AG04449 (cell line): ENCODE measurements around the gene SLC6A16.
"Not testable (repeated sequence)": the region's sequence is repeated elsewhere in the genome, so short reads cannot be mapped to it uniquely, and the experiment has no call there.

Experiments used
- CTCF ChIA-PET: fragments of 350-600 bp; formaldehyde crosslinking; extraction: SDS; loops from one replicate; lab custom pipeline; 2021; ENCODE audit warnings: antibody characterized with exemption; lab: Yijun Ruan, JAX
- POLR2A ChIA-PET: fragments of 400-600, 350-600 bp; formaldehyde crosslinking; extraction: SDS; loops from one replicate; lab custom pipeline; 2020; ENCODE audit warnings: antibody characterized with exemption, inconsistent platforms; lab: Yijun Ruan, JAX
- DNase-seq: peaks from one replicate; pipeline ENCODE4 v3.0.0-alpha.2; 2010; ENCODE audit warnings: low read depth, low spot score
- H3K4me3 ChIP-seq: 2 replicates; pipeline ENCODE4 v1.5.1; 2011; ENCODE audit warnings: low read depth, mild to moderate bottlenecking, control low read depth, low read length
- CTCF ChIP-seq: IDR thresholded peaks from one replicate; pipeline ENCODE4 v1.5.1; 2011; ENCODE audit warnings: mild to moderate bottlenecking, moderate library complexity, low read length, control low read depth, inconsistent platforms; ENCODE audit not compliant: insufficient read depth; ENCODE audit errors: missing control alignments

The SLC6A16 gene

GRCh38 chr19:49301165-49301865 lies 23.7 kb downstream of the SLC6A16 start:
- H3K4me3 ChIP-seq, result no peak overlapping the region
- ChIA-PET CTCF (interaction anchor here (0.6 to 3.6 kb wide), 39 partner anchors 9 to 232 kb away, joined by 3 to 58 read pairs (median 5); partner anchors contain the start of gene SLC6A16), POLR2A (interaction anchor here (0.6 kb wide), 1 partner anchor 341 kb away, joined by 3 read pairs; no protein-coding TSS in a partner anchor)
- no peak for DNase-seq
- TF ChIP-seq CTCF, result peak; percentile 87

GRCh38 chr19:49298653-49299052 lies 26.3 kb downstream of the SLC6A16 start:
- H3K4me3 ChIP-seq, POLR2A ChIA-PET, DNase-seq: not testable (repeated sequence)
- CTCF ChIA-PET, result interaction anchor here (1.3 kb wide), 1 partner anchor 24 kb away, joined by 3 read pairs; no protein-coding TSS in a partner anchor

GRCh38 chr19:49297403-49297802 lies 27.6 kb downstream of the SLC6A16 start:
- ChIA-PET CTCF (interaction anchor here (1.7 to 1.8 kb wide), 2 partner anchors 29 to 31 kb away, joined by 3 to 4 read pairs; no protein-coding TSS in a partner anchor), POLR2A (no interaction called here)
- no peak overlapping the region for H3K4me3 ChIP-seq
- DNase-seq, result peak; percentile 14
- no peak for TF ChIP-seq CTCF

GRCh38 chr19:49295208-49295880 lies 29.6 kb downstream of the SLC6A16 start:
- POLR2A ChIA-PET, result no interaction called here
- CTCF ChIA-PET, result interaction anchor here (0.8 to 1.5 kb wide), 3 partner anchors 10 to 42 kb away, joined by 3 read pairs; no protein-coding TSS in a partner anchor
- TF ChIP-seq CTCF, result no peak
- H3K4me3 ChIP-seq, result no peak overlapping the region
- DNase-seq, result no peak

- DNase-seq, result no peak
- H3K4me3 ChIP-seq, result no peak overlapping the region
- ChIA-PET POLR2A (no interaction called here), CTCF (interaction anchor here (0.8 kb wide), 1 partner anchor 8 kb away, joined by 5 read pairs; no protein-coding TSS in a partner anchor)
- no peak for TF ChIP-seq CTCF
Measured at GRCh38 chr19:49294401-49294800, 30.6 kb downstream of the SLC6A16 start.

GRCh38 chr19:49290517-49290916 lies 34.5 kb downstream of the SLC6A16 start:
- CTCF ChIA-PET, result interaction anchor here (1.4 kb wide), 1 partner anchor 11 kb away, joined by 9 read pairs; no protein-coding TSS in a partner anchor
- TF ChIP-seq CTCF, result no peak
- DNase-seq, result no peak

GRCh38 chr19:49289286-49289685 lies 35.7 kb downstream of the SLC6A16 start:
- H3K4me3 ChIP-seq, POLR2A ChIA-PET, DNase-seq: not testable (repeated sequence)
- CTCF ChIA-PET, result interaction anchor here (1.2 to 1.4 kb wide), 2 partner anchors 12 kb away, joined by 5 to 9 read pairs; no protein-coding TSS in a partner anchor

More at GRCh38 chr19:49290517-49290916, 34.5 kb downstream of the SLC6A16 start:
- POLR2A ChIA-PET, result no interaction called here
- no peak overlapping the region for H3K4me3 ChIP-seq

- DNase-seq, H3K4me3 ChIP-seq, POLR2A ChIA-PET: not testable (repeated sequence)
- CTCF ChIA-PET, result interaction anchor here (1.2 kb wide), 1 partner anchor 13 kb away, joined by 5 read pairs; no protein-coding TSS in a partner anchor
Measured at GRCh38 chr19:49288205-49288604, 36.8 kb downstream of the SLC6A16 start.
